C4-2B (cell line): Measurements from ENCODE around the gene HNRNPDL.
"Not testable (repeated sequence)": the region's sequence is repeated elsewhere in the genome, so short reads cannot be mapped to it uniquely, and the experiment has no call there.

Experiments
- H3K27ac ChIP-seq: fragments of 450-650 bp; 2 replicates; pipeline ENCODE4 v1.5.1; 2017
- ZFX ChIP-seq: fragments of 450-650 bp; IDR thresholded peaks from 2 replicates; pipeline ENCODE4 v1.6.1; 2017
- TF ChIP-seq, protein P1 (sequence below): fragments of 450-650 bp; conservative IDR thresholded peaks from 2 replicates; pipeline ENCODE4 v1.5.1; 2017; ENCODE audit warnings: mild to moderate bottlenecking

The HNRNPDL gene

DNA sequence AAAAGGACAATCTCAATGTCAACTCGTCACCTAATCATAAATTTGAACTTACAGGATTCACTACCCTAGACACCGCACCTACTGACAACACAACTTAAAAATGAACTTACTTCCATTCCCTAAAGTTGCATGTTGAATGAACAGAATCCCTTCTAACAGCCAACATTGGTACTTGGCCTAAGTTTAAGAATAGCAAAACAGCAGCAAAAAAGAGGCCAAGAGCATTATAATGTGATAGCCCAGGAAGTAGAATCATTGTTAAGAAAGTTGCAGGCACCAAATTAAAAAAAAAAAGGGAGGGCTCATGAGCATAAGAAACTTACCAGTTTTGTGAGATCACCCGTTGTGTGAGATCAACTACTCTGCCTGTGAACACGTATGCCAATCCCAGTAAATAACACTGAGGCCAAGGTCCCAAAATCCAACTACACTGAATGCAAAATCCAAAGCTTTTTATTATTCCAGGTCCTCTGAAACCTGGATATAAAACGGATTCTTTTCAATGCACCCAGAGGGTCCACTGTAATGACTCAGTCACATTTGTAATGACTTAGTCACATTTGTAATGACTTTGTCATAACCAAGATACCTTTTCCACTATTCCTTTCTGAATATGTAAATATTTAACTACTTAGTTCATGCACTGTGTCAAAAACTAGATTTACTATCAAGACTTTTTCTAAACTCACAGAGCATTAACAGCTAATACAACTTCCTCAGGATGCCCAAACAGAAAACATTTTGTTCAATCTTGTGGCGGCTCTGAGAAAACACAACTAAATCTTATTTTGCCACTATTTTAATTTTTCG lies 6.8 kb downstream of the HNRNPDL start:
- no peak overlapping the region for H3K27ac ChIP-seq
- TF ChIP-seq ZFX: no peak
- TF ChIP-seq, protein P1, sequence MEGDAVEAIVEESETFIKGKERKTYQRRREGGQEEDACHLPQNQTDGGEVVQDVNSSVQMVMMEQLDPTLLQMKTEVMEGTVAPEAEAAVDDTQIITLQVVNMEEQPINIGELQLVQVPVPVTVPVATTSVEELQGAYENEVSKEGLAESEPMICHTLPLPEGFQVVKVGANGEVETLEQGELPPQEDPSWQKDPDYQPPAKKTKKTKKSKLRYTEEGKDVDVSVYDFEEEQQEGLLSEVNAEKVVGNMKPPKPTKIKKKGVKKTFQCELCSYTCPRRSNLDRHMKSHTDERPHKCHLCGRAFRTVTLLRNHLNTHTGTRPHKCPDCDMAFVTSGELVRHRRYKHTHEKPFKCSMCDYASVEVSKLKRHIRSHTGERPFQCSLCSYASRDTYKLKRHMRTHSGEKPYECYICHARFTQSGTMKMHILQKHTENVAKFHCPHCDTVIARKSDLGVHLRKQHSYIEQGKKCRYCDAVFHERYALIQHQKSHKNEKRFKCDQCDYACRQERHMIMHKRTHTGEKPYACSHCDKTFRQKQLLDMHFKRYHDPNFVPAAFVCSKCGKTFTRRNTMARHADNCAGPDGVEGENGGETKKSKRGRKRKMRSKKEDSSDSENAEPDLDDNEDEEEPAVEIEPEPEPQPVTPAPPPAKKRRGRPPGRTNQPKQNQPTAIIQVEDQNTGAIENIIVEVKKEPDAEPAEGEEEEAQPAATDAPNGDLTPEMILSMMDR: no peak

DNA sequence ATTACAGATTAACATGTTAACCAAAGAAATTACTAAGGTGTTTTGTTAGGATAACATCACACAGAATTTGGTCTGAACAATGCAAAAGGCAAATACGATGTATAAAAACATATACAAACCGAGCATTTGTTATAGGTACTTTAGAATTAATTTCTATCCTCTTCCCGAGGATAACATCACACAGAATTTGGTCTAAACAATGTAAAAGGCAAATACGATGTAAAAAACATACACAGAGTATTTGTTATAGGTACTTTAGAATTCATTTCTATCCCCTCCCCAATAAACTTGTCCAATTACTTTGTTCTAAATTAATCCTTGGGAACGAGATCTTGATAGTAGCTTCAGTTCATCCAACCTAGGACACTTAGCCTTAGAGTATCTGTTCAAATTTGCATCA lies 7.6 kb downstream of the HNRNPDL start:
- TF ChIP-seq ZFX: no peak
- TF ChIP-seq, protein P1: no peak
- H3K27ac ChIP-seq: no peak overlapping the region

DNA sequence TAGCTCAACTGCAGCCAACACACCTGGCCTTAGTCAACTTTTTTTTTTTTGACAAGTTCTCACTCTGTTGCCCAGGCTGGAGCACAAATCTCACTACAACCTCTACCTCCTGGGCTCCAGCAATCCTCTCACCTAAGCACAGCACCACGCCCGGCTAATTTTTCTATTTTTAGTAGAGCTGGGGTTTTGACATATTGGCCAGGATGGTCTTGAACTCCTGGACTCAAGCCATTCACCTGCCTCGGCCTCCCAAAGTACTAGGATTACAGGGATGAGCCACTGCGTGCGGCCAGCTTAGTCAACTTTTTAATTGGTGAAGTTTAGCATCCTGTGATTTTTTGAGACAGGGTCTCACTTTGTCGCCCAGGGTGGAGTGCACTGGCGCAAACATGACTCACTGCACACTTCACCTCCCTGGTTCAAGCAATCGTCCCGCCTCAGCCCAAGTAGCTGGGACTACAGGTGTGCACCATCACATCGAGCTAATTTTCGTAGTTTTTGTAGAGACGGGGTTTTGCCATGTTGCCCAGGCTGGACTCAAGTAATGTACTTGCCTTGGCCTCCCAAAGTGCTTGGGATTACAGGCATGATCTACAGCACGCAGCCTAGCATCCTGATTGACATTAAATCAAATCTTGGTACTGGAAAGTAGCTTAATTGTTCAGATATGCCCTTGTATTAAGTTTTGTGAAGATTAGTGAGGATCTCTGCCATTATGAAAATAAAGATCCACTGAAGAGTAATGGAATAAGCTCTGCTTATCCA lies 8.3 kb downstream of the HNRNPDL start:
- H3K27ac ChIP-seq: no peak overlapping the region
- TF ChIP-seq ZFX: no peak

DNA sequence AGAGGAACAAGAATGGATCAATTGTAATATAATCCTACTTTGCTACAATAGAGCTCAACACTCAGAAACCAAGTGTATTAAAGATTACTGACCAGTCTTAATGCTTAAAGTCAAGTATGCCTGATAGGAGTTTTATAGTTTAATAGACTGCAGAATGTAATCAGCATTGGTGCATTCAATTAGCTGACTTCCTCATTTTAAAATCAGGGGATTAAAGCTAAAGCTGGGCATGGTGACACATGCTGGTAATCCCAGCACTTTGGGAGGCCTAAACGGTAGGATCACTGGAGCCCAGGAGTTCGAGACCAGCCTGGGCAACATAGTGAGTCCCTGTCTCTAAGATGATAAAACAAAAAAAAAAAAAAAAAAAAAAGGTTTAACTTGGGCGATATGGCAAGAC lies 10.8 kb downstream of the HNRNPDL start:
- TF ChIP-seq, protein P1: no peak
- no peak for TF ChIP-seq ZFX
- no peak overlapping the region for H3K27ac ChIP-seq

DNA sequence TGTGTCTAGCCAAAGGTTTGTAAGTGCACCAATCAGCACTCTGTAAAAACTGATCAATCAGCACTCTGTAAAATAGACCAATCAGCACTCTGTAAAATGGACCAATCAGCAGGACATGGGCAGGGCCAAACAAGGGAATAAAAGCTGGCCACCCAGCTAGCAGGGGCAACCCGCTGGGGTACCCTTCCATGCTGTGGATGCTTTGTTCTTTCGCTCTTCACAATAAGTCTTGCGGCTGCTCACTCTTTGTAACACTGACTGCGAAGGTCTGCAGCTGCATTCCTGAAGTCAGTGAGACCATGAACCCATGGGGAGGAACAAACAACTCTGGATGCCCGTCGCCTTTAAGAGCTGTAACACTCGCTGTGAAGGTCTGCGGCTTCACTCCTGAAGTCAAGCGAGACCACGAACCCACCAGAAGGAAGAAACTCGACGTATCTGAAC lies 14.3 kb downstream of the HNRNPDL start:
- H3K27ac ChIP-seq: no peak overlapping the region
- TF ChIP-seq ZFX: no peak
- TF ChIP-seq, protein P1: no peak

DNA sequence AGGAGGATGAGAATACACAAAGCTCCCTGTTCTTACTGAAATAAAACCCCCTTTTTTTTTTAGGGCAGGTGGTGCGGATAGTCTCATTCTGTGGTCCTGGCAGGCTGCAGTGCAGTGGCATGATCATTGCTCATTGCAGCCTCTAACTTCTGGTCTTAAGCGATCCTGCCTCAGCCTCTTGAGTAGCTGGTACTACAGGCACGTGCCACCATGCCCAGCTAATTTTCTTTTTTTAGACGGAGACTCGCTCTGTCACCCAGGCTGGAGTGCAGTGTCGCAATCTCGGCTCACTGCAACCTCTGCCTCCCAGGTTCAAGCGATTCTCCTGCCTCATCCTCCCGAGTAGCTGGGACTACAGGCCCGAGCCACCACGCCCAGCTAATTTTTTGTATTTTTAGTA lies 15.2 kb downstream of the HNRNPDL start:
- H3K27ac ChIP-seq: not testable (repeated sequence)

DNA sequence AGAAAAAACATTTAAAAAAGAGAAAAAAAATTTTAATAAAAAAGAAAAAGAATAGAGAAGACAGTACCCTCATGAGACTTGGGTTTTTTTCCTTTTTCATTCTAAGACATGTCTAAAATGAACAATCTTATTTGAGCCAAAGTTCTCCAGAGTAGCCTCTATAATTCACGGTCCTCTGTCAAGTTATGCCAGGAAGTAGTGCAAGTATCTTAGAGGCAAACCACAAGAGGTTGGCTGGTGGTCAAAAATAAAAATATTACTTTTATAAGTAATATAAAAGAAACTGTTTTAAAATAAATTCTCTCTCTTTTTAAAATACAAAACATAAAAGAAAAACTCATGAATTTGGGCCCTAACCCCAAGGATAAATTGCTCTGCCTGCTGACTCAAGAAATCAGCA lies 26.5 kb downstream of the HNRNPDL start:
- H3K27ac ChIP-seq: no peak overlapping the region
- TF ChIP-seq, protein P1: no peak
- no peak for TF ChIP-seq ZFX

DNA sequence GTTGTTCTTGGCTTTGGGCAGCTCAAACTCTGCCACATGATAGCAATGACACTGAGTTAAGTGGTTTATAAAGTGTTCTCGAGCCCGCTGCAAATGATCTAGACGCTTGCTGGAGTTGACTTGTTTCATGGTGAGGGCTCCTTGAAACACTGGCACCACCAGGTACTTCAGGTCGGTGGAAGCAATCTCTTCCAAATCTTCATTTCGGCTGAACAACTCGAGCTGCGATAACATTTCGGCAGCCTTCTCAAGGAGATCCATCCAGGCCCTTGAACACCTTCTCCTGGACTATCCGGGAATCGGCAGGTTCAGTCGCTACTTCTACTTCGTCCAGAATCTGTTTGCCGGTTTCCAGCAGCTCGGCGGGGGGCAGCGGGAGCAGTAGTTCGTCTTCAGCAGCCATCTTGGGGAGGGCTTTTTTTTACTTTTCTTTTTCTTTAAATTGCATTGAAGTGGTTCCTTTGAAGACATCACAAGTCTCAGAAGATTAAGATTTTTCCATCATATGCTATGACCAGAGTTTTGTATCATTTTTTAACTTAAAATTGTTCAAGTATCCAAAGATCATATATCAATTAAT lies 28.0 kb downstream of the HNRNPDL start:
- no peak overlapping the region for H3K27ac ChIP-seq
- TF ChIP-seq ZFX: no peak
- TF ChIP-seq, protein P1: no peak
